ENCODE measurements around the gene CCNJL. TPM values are rescaled to one million over a fixed set of nuclear protein-coding genes. Genes with fewer than 3 reads are reported as not detected.

The CCNJL gene
- total and polyA plus RNA-seq, 4 donors = 0.07 to 0.84 (median 0.63) TPM

DNA sequence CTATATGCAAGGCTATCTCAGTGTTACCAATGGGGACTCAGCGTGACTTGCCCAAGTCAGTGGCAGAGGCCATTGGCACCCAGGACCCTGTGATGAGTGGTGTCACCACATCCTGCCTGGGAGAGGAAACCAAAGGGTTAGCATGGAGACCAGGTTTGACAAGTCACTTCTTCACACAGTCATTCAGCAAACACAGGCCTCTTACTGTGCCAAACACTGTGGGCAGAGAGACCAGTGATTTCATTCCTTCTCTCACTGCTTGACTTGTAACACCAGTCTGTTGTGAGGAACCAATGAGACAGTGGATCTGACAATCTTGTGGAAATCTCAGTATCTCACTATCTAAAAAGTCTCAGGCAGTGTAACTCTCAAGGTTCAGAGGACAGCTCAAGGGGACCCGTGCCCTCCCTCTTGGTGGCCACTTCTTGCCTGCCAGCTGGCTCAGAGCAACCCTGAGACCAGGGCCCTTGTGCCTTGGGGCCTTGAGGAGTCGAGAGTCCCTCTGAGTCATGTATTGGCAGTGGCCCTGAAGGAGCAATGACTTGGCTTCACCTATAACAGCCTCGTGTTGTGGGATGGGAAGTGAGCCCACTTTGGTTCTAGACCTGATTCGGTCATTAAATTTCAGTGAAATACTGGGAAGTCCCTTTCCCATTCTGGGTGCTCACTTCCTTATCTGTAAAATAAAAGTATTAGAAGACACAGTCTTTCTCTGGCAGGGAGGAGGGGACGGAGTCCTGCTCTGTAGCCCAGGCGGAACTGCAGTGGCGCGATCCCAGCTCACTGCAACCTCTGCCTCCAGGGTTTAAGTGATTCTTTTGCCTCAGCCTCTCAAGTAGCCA lies 81.5 kb downstream of the CCNJL start (continued):
- TF ChIP-seq, protein P1, sequence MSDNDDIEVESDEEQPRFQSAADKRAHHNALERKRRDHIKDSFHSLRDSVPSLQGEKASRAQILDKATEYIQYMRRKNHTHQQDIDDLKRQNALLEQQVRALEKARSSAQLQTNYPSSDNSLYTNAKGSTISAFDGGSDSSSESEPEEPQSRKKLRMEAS (IDR thresholded peaks at IDR 0.05) = no peak

DNA sequence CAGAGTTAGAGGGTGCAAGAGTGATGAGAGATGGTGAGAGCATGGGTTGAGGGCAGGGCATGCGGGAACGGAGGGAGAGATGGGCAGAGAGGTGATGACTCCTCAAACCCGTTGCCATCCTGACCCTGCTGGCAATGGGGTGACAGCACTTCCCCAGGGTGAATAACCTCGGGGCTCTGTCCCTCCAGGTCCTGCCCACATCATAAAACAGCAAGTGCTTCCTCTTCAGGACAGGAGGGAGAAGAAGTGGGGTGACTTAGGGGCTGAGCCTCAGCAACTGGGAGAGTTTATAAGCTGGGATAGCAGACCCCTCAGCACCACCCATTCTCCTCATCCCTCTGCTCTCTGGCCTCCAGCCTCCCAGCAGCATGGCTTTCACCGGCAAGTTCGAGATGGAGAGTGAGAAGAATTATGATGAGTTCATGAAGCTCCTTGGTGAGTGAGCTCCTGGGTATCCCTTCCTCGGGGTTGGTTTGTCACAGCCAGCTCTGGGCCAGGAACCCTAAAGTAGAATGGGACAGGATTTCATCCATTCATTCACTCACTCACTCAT lies 83.1 kb downstream of the CCNJL start, which contains the start of gene FABP6:
TSS of gene FABP6 (plus strand) at position 317 of the 553 bp plus-strand sequence. CDS start at position 369, 52 bp downstream.
- Histone ChIP-seq H3K9ac (ENCODE audit: low read depth in 1 of 2, low read length in 2 of 2) (no peak within 1 kb of the TSS), H3K36me3 (ENCODE audit: control insufficient read depth in 4 of 4, insufficient read depth in 3 of 4, low read depth in 1 of 4, low read length in 3 of 4) (no peaks in the 10 kb centered on the region), H3K27me3 (ENCODE audit: control insufficient read depth in 4 of 4, insufficient read depth in 4 of 4, low read length in 3 of 4) (no peaks in the 10 kb centered on the region), H3K4me3 (ENCODE audit: low read depth in 1 of 3, low read length in 3 of 3) (no peak within 1 kb of the TSS), H3K4me1 (ENCODE audit: control insufficient read depth in 4 of 4, insufficient read depth in 4 of 4, low read length in 3 of 4) (no peaks in the 10 kb centered on the region), H3K27ac (ENCODE audit: low read depth in 1 of 2, low read length in 2 of 2) (no peak within 1 kb of the TSS), H3K9me3 (ENCODE audit: control insufficient read depth in 4 of 4, low read length in 3 of 4) (no peaks in the 10 kb centered on the region)
- TF ChIP-seq JUND (IDR thresholded peaks at IDR 0.05) (no peak), CTCF (IDR thresholded peaks at IDR 0.05; ENCODE audit: low read depth, low read length, missing input control) (no peak), FOXA1 (IDR thresholded peaks at IDR 0.05) (no peak), TAF1 (conservative IDR thresholded peaks at IDR 0.05) (no peak), FOXA2 (IDR thresholded peaks at IDR 0.05) (no peak), GABPA (IDR thresholded peaks at IDR 0.05 in 1 of 2, conservative IDR thresholded peaks at IDR 0.05 in 1 of 2) (no peak), REST (IDR thresholded peaks at IDR 0.05) (no peak), HNF4A (conservative IDR thresholded peaks at IDR 0.05) (no peak), NR2F2 (IDR thresholded peaks at IDR 0.05) (no peak), RAD21 (IDR thresholded peaks at IDR 0.05) (no peak)
- TF ChIP-seq, protein P2, sequence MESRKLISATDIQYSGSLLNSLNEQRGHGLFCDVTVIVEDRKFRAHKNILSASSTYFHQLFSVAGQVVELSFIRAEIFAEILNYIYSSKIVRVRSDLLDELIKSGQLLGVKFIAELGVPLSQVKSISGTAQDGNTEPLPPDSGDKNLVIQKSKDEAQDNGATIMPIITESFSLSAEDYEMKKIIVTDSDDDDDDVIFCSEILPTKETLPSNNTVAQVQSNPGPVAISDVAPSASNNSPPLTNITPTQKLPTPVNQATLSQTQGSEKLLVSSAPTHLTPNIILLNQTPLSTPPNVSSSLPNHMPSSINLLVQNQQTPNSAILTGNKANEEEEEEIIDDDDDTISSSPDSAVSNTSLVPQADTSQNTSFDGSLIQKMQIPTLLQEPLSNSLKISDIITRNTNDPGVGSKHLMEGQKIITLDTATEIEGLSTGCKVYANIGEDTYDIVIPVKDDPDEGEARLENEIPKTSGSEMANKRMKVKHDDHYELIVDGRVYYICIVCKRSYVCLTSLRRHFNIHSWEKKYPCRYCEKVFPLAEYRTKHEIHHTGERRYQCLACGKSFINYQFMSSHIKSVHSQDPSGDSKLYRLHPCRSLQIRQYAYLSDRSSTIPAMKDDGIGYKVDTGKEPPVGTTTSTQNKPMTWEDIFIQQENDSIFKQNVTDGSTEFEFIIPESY (IDR thresholded peaks at IDR 0.05) = no peak
- TF ChIP-seq, protein P1 (IDR thresholded peaks at IDR 0.05) = no peak
- 70% methylated on average over 7 of the region's 7 CpGs for WGBS
- no peak for DNase-seq (ENCODE audit: low spot score)

All from liver (tissue), 9 donors.